ENCODE measurements around the gene RNF214.
A peak's percentile ranks its signal among the peaks of the same experiment; 100 is the strongest.
"Not testable (repeated sequence)": the region's sequence is repeated elsewhere in the genome, so short reads cannot be mapped to it uniquely, and the experiment has no call there.

The RNF214 gene

GRCh38 chr11:117232092-117232878 is at the start of gene RNF214:
Gene RNF214, plus strand, starts transcription at chr11:117232671. Its CDS starts 1,602 bp downstream, at chr11:117234273.
- Mint-ChIP-seq H3K27me3 (ENCODE audit: low read depth) (no peaks in the 10 kb centered on the region), H3K4me3 (peak within 1 kb of the TSS; percentile 96), H3K9me3 (no peaks in the 10 kb centered on the region), H3K4me1 (ENCODE audit: low read depth) (peaks cover 40% of the 10 kb centered on the region), H3K36me3 (ENCODE audit: low read depth) (peaks cover 26% of the 10 kb centered on the region), H3K27ac (peak within 1 kb of the TSS; percentile 99)

GRCh38 chr11:117183178-117183577 is 49.3 kb upstream of the RNF214 start:
- H3K27me3 Mint-ChIP-seq (ENCODE audit: low read depth); H3K4me3 Mint-ChIP-seq; H3K36me3 Mint-ChIP-seq (ENCODE audit: low read depth); H3K27ac Mint-ChIP-seq; H3K9me3 Mint-ChIP-seq: not testable (repeated sequence)
- H3K4me1 Mint-ChIP-seq (ENCODE audit: low read depth), result peaks cover 22% of the 10 kb centered on the region

GRCh38 chr11:117183724-117184349 is 48.6 kb upstream of the RNF214 start:
- Mint-ChIP-seq H3K4me3 (no peak overlapping the region), H3K27me3 (ENCODE audit: low read depth) (no peaks in the 10 kb centered on the region), H3K4me1 (ENCODE audit: low read depth) (peaks cover 18% of the 10 kb centered on the region), H3K27ac (no peak overlapping the region), H3K9me3 (no peaks in the 10 kb centered on the region), H3K36me3 (ENCODE audit: low read depth) (peaks cover 9% of the 10 kb centered on the region)

GRCh38 chr11:117185736-117186430 is 46.6 kb upstream of the RNF214 start:
- no peaks in the 10 kb centered on the region for H3K27me3 Mint-ChIP-seq (ENCODE audit: low read depth)
- H3K36me3 Mint-ChIP-seq (ENCODE audit: low read depth), result peaks cover 13% of the 10 kb centered on the region
- H3K4me3 Mint-ChIP-seq, result no peak overlapping the region
- H3K4me1 Mint-ChIP-seq (ENCODE audit: low read depth), result peaks cover 4% of the 10 kb centered on the region
- no peaks in the 10 kb centered on the region for H3K9me3 Mint-ChIP-seq
- no peak overlapping the region for H3K27ac Mint-ChIP-seq

GRCh38 chr11:117186431-117186761 is 46.1 kb upstream of the RNF214 start:
- Mint-ChIP-seq H3K27me3 (ENCODE audit: low read depth) (no peaks in the 10 kb centered on the region), H3K27ac (no peak overlapping the region), H3K4me1 (ENCODE audit: low read depth) (no peaks in the 10 kb centered on the region), H3K9me3 (no peaks in the 10 kb centered on the region), H3K4me3 (no peak overlapping the region), H3K36me3 (ENCODE audit: low read depth) (peaks cover 12% of the 10 kb centered on the region)

- no peaks in the 10 kb centered on the region for H3K4me1 Mint-ChIP-seq (ENCODE audit: low read depth)
- peak overlapping the region; percentile 43 for H3K27ac Mint-ChIP-seq
- H3K36me3 Mint-ChIP-seq (ENCODE audit: low read depth), result peaks cover 12% of the 10 kb centered on the region
Observed at GRCh38 chr11:117187007-117187406, 45.5 kb upstream of the RNF214 start.

GRCh38 chr11:117187428-117187798 is 45.1 kb upstream of the RNF214 start:
- Mint-ChIP-seq H3K4me1 (ENCODE audit: low read depth) (no peaks in the 10 kb centered on the region), H3K9me3 (no peaks in the 10 kb centered on the region), H3K36me3 (ENCODE audit: low read depth) (peaks cover 12% of the 10 kb centered on the region), H3K4me3 (no peak overlapping the region), H3K27me3 (ENCODE audit: low read depth) (no peaks in the 10 kb centered on the region), H3K27ac (peak overlapping the region; percentile 43)

More at GRCh38 chr11:117187007-117187406, 45.5 kb upstream of the RNF214 start:
- Mint-ChIP-seq H3K4me3 (no peak overlapping the region), H3K9me3 (no peaks in the 10 kb centered on the region), H3K27me3 (ENCODE audit: low read depth) (no peaks in the 10 kb centered on the region)

- H3K27me3 Mint-ChIP-seq (ENCODE audit: low read depth), result no peaks in the 10 kb centered on the region
- peaks cover 1% of the 10 kb centered on the region for H3K4me1 Mint-ChIP-seq (ENCODE audit: low read depth)
- H3K27ac Mint-ChIP-seq, result no peak overlapping the region
- no peaks in the 10 kb centered on the region for H3K9me3 Mint-ChIP-seq
- H3K4me3 Mint-ChIP-seq, result no peak overlapping the region
- peaks cover 10% of the 10 kb centered on the region for H3K36me3 Mint-ChIP-seq (ENCODE audit: low read depth)
Observed at GRCh38 chr11:117187799-117188481, 44.5 kb upstream of the RNF214 start.

GRCh38 chr11:117188620-117189081 is 43.8 kb upstream of the RNF214 start:
- no peak overlapping the region for H3K4me3 Mint-ChIP-seq
- H3K4me1 Mint-ChIP-seq (ENCODE audit: low read depth), result peaks cover 2% of the 10 kb centered on the region
- no peaks in the 10 kb centered on the region for H3K27me3 Mint-ChIP-seq (ENCODE audit: low read depth)
- H3K9me3 Mint-ChIP-seq, result no peaks in the 10 kb centered on the region
- H3K27ac Mint-ChIP-seq, result no peak overlapping the region
- peaks cover 8% of the 10 kb centered on the region for H3K36me3 Mint-ChIP-seq (ENCODE audit: low read depth)

GRCh38 chr11:117189191-117189940 is 43.1 kb upstream of the RNF214 start:
- Mint-ChIP-seq H3K4me3 (no peak overlapping the region), H3K4me1 (ENCODE audit: low read depth) (peaks cover 2% of the 10 kb centered on the region), H3K36me3 (ENCODE audit: low read depth) (peaks cover 7% of the 10 kb centered on the region), H3K27ac (no peak overlapping the region), H3K27me3 (ENCODE audit: low read depth) (no peaks in the 10 kb centered on the region), H3K9me3 (no peaks in the 10 kb centered on the region)

- Mint-ChIP-seq H3K27ac (no peak overlapping the region), H3K4me1 (ENCODE audit: low read depth) (peaks cover 2% of the 10 kb centered on the region), H3K27me3 (ENCODE audit: low read depth) (no peaks in the 10 kb centered on the region), H3K36me3 (ENCODE audit: low read depth) (peaks cover 7% of the 10 kb centered on the region), H3K4me3 (no peak overlapping the region), H3K9me3 (no peaks in the 10 kb centered on the region)
Observed at GRCh38 chr11:117189941-117190544, 42.4 kb upstream of the RNF214 start.

GRCh38 chr11:117191680-117192400 is 40.6 kb upstream of the RNF214 start:
- Mint-ChIP-seq H3K4me3 (no peak overlapping the region), H3K27me3 (ENCODE audit: low read depth) (no peaks in the 10 kb centered on the region), H3K4me1 (ENCODE audit: low read depth) (peaks cover 2% of the 10 kb centered on the region), H3K9me3 (no peaks in the 10 kb centered on the region), H3K27ac (no peak overlapping the region), H3K36me3 (ENCODE audit: low read depth) (peaks cover 7% of the 10 kb centered on the region)

- Mint-ChIP-seq H3K27ac (no peak overlapping the region), H3K27me3 (ENCODE audit: low read depth) (no peaks in the 10 kb centered on the region), H3K36me3 (ENCODE audit: low read depth) (peaks cover 7% of the 10 kb centered on the region), H3K9me3 (no peaks in the 10 kb centered on the region), H3K4me3 (no peak overlapping the region), H3K4me1 (ENCODE audit: low read depth) (peaks cover 2% of the 10 kb centered on the region)
Observed at GRCh38 chr11:117192401-117192875, 40.0 kb upstream of the RNF214 start.

All from T-helper 1 cell treated with Interleukin-12 subunit alpha and Interleukin-12 subunit beta and Interleukin-4 antibody, amounts not matched to agents 30 μg/mL and 1 μg/mL, for 36 hours (primary cell).